Endothelial cell of hepatic sinusoid (primary cell): ENCODE measurements around the gene MEN1.

Source experiments
- in situ Hi-C: cut with HindIII; loops from 2 replicates; pipeline ENCODE4 v1.10.0; 2017; ENCODE audit warnings: low sequenced_read_pairs

The MEN1 gene

DNA sequence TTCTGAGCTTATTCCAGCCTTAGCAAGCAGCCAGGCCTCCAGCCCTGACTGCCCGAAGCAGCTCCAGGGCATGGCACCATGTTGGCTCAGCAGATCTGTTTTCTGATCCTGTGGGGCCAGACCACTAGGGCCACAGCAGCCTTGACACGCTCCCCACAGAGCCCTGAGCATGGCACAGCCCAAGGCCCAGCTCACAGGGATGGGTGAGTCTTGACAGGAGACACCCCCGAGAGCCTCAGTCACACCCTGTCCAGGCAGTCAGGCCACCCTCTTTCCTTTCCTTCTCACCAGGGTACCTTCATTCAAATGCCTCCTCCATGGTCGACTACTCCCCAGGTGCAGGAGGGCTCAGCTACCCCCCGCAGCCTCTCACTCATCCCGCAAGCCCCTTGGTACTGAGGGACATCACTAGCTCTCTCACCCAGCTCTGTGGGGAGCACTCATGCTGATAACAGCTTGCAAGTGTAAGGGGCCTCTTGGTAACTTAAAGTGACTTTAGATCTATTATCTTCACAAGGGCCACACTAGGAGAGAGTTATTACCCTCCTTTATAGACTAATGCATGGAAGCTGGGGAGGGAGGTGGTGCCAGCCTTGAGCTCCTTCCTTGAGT lies 38.0 kb upstream of the MEN1 start:
- in situ Hi-C loops = loop anchor here (5.0 kb wide), 2 partner anchors 44 to 84 kb away; no protein-coding TSS in a partner anchor

DNA sequence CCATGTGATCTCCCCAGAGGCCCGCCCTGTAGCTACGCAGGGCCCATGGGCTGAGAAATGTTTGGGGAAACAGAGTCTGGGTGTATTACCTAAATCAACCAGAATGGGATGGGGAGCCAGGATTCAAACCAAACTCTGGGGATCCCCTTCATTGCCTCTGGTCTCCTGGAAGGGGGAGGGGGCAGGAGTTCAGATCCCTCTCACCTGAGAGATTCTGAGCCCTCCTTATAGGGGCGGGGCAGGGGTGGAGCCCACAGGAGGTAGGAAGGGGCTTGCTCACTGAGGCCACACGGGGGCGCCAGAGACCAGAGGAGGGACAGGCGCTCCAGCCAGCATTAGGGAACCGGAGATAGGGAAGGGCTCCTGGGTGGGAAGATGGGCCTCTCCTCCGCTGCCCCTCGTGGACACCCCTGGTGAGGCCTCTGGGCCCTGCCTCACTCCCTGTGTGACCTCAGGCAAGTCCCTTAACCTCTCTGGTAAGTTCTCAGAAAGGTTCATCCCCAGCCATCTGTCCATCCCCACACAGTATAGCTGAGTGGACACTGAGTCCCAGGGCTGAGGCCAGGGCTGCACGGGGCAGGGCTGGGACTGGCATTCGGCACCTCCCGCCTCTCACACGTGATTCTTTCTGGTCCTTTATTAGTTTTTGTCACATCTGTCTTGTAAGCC lies 36.8 kb upstream of the MEN1 start:
- in situ Hi-C loops = loop anchor here (5.0 kb wide), 2 partner anchors 45 to 85 kb away; no protein-coding TSS in a partner anchor

DNA sequence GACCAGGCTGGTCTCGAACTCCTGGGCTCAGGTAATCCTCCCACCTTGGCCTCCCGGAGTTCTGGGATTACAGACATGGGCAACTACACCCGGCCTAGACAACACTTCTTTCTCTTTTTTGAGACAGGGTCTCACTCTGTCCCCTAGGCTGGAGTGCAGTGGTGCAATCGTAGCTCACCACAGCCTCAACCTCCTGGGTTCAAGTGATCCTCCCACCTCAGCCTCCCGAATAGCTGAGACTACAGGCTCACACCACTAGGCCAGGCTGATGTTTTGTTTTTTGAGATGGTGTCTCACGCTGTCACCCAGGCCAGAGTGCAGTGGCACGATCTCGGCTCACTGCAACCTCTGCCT lies 35.4 kb upstream of the MEN1 start:
- in situ Hi-C loops = loop anchor here (5.0 kb wide), 2 partner anchors 47 to 87 kb away; no protein-coding TSS in a partner anchor

DNA sequence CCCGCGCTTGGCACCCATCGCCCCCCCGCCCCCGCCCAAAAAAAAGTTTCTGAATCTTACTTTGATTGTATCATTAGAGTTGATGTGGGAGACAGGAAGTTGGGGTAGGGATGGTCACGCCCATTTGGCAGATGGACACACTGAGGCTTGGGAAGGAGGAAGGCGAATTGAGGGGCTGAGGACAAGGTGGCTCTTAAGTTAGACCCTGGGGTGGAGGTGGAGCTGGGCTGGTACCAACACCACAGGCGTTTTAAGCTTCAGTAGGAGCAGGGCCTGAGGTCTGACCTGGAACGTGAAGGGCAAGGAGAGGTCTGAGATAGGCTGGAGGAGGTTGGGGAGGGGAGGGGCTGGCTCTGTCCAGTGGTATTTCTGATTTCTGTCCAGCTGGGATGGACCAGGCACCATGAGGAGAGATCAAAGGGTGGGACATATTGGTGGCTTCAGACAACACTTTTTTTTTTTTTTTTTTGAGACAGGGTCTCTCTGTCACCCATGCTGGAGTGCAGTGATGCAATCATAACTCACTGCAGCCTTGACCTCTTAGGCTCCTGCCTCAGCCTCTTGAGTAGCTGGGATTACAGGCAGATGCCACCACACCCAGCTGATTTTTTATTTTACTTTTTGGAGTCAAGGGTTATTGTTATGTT lies 34.9 kb upstream of the MEN1 start:
- in situ Hi-C loops = loop anchor here (5.0 kb wide), 2 partner anchors 47 to 87 kb away; no protein-coding TSS in a partner anchor

DNA sequence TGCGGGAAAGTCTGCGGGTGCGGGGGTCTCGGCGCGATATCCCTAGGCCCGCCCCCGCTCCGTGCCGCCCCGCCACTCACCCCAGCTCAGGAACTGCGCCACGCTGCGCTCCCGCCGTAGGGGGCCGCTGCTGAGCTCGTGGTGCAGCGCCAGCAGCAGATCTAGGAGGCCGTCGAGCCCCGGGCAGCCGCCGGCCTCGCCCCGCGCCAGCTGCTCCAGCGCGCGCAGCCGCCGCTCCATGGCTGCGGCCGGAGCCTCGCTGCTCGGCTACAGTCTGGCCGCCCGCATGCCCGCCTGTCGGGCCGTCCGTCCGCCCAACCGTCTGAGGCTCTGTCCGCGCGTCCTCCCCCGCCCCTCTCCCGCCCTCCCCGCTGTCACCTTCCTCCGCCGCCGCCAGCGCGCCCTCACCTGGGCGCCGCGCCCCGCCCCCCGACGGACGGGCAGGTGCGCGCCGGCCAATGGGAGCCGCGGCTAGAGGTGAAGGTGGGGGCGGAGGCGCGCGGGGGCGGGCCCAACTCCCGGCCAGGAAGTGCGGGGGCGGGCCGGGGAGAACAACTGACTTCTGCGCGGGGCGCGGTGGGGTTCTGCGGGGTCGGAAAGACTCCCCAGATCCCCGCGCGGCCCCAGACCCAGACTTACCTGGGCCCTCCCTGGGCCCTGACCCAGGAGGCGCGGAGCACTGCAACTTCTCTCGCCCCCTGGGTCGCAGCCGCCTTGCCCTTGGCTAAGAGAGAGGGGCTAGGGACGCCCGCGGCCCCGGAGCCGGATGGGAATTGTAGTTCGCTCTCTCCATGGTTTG lies 34.2 kb upstream of the MEN1 start, which contains the start of gene CDC42BPG:
TSS of gene CDC42BPG (minus strand) at position 324 of the 799 bp plus-strand sequence. CDS start at position 240, 84 bp downstream.
- in situ Hi-C loops = loop anchor here (5.0 kb wide), 2 partner anchors 48 to 88 kb away; no protein-coding TSS in a partner anchor

DNA sequence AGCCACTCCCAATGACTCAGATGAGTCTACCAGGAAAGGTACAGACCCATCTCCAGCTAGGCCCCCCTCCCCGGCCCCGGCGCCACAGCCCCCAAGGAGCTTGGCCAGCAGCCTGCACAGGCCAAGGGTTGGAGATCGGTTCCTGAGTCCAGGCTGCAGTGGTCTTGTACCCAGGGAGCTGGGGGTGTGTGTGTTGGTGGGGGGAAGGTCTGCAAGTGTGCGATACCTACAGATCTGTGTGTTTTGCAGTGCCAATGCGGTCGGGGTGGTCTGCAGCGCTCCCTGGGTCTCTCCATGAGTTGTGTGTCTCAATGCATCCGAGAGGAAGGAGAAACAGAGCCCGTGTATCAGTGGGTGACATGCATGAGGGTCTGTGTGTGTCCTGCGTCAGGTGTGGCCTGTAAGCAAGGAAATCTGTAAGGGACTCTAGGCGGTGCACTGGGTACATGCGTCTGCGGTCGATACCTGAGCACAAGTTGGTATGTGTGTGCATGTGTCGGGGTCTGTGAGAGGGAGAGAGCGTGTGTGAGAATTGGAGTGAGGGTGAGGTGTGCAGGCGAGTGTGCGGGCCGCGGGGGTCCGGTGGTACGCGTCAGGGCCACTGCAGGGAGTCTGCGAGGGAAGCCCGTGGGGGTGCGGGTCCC lies 33.5 kb upstream of the MEN1 start:
- in situ Hi-C loops = no loop called here

DNA sequence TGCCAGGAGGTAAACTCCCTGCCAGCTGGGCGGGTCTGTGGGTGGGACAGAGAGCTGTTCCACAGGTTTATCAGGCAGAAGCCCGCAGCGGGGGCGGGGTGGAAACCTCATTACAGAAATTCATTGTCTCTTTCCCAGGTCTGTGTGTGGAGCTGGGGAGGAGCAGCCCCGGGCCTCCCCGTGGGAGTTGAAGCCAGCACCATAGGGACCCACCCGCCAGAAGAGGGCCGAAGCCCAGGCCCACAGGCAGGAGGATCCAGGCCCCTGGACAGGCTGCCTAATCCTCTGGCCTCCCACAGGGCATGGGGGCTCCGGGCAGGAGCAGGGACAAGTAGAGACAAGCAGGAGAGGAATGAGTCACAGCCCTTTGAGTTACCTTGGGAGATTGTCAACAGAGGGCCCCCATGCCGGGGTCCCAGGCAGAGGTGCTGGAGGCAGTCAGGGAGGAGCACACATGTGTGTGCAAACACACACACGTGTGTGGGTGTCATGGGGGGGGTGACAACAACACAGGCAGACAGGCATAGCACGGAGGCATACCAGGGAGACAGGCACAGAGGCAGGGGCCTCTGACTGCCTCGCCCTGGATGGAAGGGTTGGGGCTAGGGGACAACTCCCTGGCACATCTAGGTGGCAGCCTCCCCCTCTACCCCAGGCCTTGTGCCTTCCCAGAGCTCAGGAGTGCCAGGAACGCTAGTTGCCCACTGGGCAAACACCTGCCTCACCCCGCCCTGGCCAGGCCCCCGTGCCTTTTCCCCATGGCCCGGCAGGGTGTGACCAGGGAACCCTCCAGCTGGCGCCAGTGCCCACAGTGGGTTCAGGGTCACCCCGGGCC lies 32.7 kb upstream of the MEN1 start:
- in situ Hi-C loops = no loop called here

DNA sequence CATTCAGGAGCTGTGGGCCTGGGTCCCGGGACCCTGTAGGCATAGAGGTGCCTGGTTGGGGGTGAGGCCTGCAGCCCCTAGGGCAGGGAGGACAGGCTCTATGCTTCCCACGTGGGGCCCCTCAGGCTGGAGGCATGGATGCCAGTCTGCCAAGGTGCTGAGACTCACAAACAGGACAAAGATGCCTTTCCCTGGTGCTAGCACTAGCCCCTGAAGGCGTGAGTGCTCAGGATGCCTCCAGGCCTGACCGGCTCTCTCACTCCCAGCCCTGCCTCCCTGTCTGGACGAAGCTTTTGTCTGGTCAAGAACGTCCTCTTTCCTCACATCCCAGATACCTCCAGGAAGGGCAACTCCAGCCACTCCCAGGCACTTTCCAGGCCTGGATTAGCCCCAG lies 32.0 kb upstream of the MEN1 start:
- in situ Hi-C loops = no loop called here

DNA sequence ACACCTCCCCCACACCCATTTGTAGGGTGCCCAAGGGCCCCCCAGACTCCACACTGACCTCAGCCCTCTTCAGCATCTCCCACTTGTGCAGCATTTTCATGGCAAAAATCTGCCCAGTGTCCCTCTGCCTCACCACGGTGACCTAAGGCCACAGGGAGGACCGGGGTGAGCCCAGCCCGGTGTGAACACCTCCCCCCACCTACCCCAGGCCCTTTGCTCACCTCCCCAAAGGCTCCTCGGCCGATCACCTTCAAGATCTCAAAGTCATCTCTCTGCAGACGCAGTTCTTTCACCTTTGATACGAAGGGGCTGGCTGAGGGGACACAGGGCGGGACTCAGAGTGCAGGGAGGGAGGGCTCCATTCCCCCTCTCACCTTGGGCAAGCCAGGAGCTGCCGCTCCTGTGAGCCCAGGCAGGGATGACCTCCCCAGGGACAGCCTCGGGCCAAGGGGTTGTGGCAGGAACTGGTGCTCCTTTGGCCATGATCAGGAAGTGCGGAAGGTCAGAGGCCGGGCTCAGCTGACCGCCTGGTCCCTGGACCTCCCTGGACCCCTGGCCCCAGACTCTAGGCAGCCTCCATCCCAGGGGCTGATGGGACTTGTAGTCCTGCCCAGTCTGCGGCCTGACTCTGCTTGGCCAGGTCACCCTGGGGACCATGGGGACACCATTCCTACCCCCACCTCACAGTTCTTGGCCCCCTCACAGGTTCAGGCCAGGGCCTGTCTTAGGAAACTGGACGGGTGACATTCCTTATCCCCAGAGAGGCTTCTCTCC lies 31.4 kb upstream of the MEN1 start:
- in situ Hi-C loops = no loop called here

DNA sequence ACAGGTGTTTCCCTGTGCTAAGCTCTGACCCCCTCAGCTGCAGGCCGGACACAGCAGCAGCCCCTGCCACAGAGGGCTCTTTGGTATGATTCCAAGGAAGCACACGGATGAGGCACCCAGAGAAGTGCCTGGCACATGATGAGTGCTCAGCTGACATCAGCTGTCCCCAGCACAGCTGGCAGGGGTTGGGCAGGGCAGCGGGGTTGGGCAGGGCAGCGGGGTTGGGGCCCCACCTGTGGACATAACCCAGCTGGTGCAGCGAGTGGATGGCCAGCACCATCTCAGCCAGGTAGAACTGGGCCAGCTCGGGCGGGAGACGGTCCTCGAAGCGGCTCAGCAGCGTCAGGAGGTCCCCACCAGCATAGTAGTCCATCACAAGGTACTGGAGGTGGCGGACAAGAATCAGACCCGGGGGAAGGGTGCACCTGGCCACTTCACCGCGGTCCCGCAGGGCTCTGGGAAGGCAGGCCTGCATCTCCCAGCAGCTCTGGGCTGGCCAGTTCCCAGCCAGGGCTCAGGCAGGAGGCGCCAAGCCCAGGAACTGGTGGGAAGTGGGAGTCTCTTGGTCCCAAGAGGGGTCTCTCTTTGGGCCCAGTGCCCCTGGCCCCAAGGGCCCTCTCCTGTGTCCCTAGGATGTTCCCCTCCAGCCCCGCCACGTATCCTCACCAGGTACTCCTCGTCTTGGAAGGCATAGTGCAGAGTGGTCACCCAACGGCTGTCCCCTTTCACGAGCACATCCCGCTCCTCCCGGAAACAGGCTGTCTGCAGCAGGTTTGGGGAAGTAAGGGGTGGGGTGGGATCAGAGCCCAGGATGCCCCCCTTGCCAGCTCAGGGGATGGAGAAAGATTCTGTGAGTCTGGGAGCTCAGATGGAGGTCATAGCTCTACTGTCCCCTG lies 29.8 kb upstream of the MEN1 start:
- in situ Hi-C loops = no loop called here

DNA sequence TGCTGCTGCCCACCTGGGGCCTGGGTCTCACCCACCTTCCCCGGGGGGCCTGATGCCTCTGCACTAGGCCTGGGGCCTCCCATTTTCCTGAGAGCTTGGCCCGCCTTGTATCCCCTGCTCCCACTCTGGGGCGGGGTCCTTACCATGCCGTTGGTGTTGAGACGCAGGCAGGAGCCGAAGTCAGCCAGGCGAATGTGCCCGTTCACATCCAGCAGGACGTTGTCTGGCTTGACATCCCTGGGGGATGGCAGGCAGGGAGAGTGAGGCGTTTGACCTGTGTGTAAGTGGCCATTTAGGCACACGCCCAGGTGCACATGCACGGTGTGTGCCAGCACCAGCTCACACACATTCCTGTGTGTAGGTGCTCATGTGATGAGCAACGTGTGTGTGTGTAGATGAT lies 29.0 kb upstream of the MEN1 start:
- in situ Hi-C loops = no loop called here

DNA sequence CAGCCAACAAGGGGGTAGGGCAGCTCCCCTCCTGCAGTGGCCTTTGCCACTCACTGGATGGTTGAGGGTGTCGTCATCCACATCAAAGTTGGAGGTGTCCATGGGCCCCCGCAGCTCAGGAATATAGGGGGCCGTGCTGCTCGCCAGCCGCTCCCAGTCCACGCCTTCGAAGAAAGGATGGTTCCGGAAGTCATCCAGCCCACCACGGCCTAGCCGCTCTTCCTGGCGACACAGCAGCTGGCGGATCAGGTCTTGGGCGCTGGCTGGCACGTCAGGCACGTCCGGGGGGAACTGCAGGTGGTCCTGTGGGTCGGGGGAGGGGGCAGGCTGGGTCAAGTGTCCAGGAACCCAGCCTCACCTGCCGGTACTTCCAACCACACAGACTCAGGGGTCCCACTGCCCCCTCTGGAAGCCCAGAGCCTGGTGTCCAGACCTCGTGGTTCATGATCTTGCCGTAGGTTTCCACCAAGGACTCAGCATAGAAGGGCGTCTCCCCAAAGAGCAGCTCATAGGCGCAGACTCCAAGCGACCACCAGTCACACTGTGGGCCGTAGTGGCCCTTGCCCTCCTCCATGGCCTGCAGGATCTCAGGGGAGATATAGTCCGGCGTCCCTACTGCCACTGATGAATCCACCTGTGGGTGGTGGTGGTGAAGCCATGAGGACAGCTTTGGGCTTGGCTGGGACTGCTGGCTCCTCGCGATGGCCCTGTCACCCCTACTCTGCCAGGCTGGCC lies 28.4 kb upstream of the MEN1 start:
- in situ Hi-C loops = no loop called here

DNA sequence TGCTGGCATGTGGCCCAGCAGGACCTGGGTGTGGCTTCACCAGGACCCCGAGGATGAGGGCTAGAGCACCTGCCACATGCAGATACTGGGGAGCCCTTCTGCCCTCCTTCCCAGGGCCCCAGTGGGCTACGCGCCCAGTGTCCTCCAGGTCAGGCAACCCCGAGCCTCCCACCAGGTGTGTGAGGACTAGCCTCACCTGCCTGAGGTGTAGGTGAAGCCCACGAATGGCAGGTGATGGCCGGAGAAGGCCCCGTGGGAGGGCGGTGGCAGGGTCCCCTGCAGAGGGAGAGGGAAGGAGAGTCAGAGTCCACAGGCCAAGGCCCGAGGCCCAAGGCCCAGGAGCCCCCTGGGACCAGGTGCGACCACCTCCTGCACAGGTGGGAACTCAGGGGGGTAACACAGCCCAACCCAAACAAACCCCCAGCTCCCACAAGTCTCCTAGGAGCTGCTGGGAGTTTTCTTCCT lies 27.6 kb upstream of the MEN1 start:
- in situ Hi-C loops = no loop called here

DNA sequence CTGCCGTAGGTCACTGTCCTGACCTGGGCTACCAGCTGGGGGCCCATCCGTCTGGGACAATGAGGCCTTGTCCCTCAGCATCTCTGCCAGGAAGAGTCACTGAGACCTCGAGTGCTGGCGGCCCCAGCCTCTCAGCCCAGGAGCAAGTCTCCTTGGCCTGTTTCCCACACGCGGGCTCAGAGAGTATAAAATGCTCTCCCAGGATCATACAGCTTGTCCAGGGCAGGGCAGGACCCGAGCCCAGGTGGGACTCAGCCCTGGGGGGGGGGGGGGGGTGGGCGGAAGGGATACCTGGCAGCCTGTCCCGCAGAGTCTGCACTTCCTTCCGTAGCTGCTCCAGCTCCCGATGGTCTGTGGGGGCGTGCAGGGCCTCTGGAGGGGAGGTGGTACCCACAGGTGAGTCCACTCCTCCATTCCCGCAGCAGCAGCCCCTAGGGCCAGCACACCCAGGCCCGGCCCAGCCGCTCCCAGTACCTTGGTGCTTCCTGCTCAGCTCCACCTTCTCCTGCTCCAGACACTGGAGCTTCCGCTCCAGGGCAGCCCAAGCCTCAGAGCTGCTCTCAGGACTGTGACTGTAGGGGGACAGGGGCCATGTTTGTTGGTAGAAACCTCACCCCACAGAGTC lies 26.2 kb upstream of the MEN1 start:
- in situ Hi-C loops = no loop called here

DNA sequence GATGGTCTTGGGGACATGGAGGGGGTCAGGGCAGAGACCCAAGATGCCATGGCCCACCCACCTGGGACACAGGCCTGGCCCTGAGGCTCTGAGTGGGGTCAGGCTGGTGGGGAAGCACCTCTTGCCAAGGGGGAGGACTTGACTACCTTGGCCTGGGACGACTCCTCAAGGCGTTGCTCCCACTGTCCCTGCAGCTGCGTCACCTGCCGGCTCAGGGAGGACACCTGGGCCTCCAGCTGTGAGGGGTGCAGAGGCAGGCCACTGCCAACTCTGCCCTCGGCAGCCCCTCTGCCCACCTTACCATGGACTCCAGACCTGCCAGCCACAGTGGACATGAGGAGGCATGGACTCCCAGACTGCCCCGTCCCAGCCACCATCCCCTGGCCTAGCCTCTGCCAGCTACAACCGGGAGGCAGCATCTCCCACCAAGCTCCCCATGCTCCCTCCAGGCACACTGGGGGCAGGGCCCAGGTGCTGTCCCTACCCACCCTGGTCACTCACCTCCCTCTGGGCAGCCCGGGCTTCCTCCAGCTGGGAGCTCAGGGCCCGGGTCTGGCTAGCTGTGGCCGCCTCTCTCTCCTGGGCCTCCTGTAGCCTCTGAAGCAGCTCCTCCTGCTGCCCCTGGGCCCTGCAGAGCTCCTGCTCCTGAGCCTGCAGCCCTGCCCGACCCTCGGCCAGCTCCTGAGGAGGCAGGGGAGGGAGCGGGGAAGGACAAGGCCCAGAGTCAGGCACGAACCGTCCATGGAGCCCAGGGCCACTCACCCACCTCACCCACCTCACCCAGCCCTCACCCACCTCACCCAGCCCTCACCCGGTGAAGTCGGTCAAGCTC lies 25.5 kb upstream of the MEN1 start:
- in situ Hi-C loops = no loop called here
